HG03066 (cell line): ENCODE measurements around the gene COL9A3.

ENCODE experiments used
- ATAC-seq: cut with Tn5 transposase; IDR thresholded peaks from one replicate; pipeline ENCODE4 v1.9.1; 2021; ENCODE audit warnings: low read depth; ENCODE audit not compliant: unreplicated experiment

The COL9A3 gene

GRCh38 chr20:62876902-62877816 lies 60.3 kb downstream of the COL9A3 start:
- ATAC-seq, result no peak

- no peak for ATAC-seq
Observed at GRCh38 chr20:62878244-62879038, 61.6 kb downstream of the COL9A3 start.

- ATAC-seq, result no peak
Observed at GRCh38 chr20:62879275-62880146, 62.7 kb downstream of the COL9A3 start.

- ATAC-seq, result no peak
Observed at GRCh38 chr20:62880147-62880934, 63.5 kb downstream of the COL9A3 start.

GRCh38 chr20:62880935-62881661 lies 64.2 kb downstream of the COL9A3 start:
- ATAC-seq, result no peak

- ATAC-seq, result no peak
Observed at GRCh38 chr20:62881662-62882395, 65.0 kb downstream of the COL9A3 start.

GRCh38 chr20:62882426-62882825 lies 65.6 kb downstream of the COL9A3 start:
- no peak for ATAC-seq

- no peak for ATAC-seq
Observed at GRCh38 chr20:62884556-62884955, 67.7 kb downstream of the COL9A3 start.

- ATAC-seq, result no peak
Observed at GRCh38 chr20:62885046-62885895, 68.4 kb downstream of the COL9A3 start.

GRCh38 chr20:62885896-62886708 lies 69.3 kb downstream of the COL9A3 start:
- no peak for ATAC-seq

GRCh38 chr20:62886709-62887058 lies 69.8 kb downstream of the COL9A3 start:
- no peak for ATAC-seq

- ATAC-seq, result no peak
Observed at GRCh38 chr20:62887152-62887859, 70.5 kb downstream of the COL9A3 start.

- ATAC-seq, result no peak
Observed at GRCh38 chr20:62887860-62888239, 71.0 kb downstream of the COL9A3 start.

GRCh38 chr20:62888406-62888805 lies 71.6 kb downstream of the COL9A3 start:
- no peak for ATAC-seq

- no peak for ATAC-seq
Observed at GRCh38 chr20:62888910-62889309, 72.1 kb downstream of the COL9A3 start.

- ATAC-seq, result no peak
Observed at GRCh38 chr20:62889411-62889810, 72.6 kb downstream of the COL9A3 start.
